Osteocyte (in vitro differentiated cells): ENCODE results near the gene HNRNPM. TPM values are rescaled to one million over a fixed set of nuclear protein-coding genes. Genes with fewer than 3 reads are reported as not detected.

ENCODE experiments used
- DNase-seq: peaks from one replicate; pipeline ENCODE4 v3.0.0; 2021; ENCODE audit warnings: mixed read lengths; ENCODE audit not compliant: unreplicated experiment; ENCODE audit errors: extremely low spot score
- H3K27ac Mint-ChIP-seq: one replicate; pipeline ENCODE4 v1.8.0; 2021; ENCODE audit warnings: mild to moderate bottlenecking, mixed read lengths; ENCODE audit not compliant: unreplicated experiment
- H3K27me3 Mint-ChIP-seq: one replicate; pipeline ENCODE4 v1.8.0; 2021; ENCODE audit warnings: mixed read lengths; ENCODE audit not compliant: unreplicated experiment
- H3K36me3 Mint-ChIP-seq: one replicate; pipeline ENCODE4 v1.8.0; 2021; ENCODE audit warnings: mixed read lengths; ENCODE audit not compliant: unreplicated experiment
- H3K4me1 Mint-ChIP-seq: one replicate; pipeline ENCODE4 v1.8.0; 2021; ENCODE audit warnings: mixed read lengths; ENCODE audit not compliant: unreplicated experiment
- H3K4me3 Mint-ChIP-seq: one replicate; pipeline ENCODE4 v1.8.0; 2021; ENCODE audit warnings: mild to moderate bottlenecking, moderate library complexity, mixed read lengths; ENCODE audit not compliant: unreplicated experiment
- H3K9me3 Mint-ChIP-seq: one replicate; pipeline ENCODE4 v1.8.0; 2021; ENCODE audit warnings: mixed read lengths; ENCODE audit not compliant: unreplicated experiment
- CTCF ChIP-seq: fragments of 200-600 bp; sonication (generic); IDR thresholded peaks from 2 replicates; pipeline ENCODE4 v1.5.0; 2021; ENCODE audit warnings: antibody characterized with exemption, mild to moderate bottlenecking, moderate library complexity
- total RNA-seq: library from RNA; stranded (reverse); gene quantifications from 2 replicates; pipeline ENCODE4 v1.2.1, GENCODE V29; 2021

The HNRNPM gene
- total RNA-seq, 1 donor from 2014 or later = 156 TPM

- H3K27ac Mint-ChIP-seq = no peak overlapping the region
- H3K27me3 Mint-ChIP-seq = no peaks in the 10 kb centered on the region
- no peaks in the 10 kb centered on the region for H3K36me3 Mint-ChIP-seq
- TF ChIP-seq CTCF = no peak
- H3K9me3 Mint-ChIP-seq = no peaks in the 10 kb centered on the region
- no peak for DNase-seq
- H3K4me1 Mint-ChIP-seq = peaks cover 7% of the 10 kb centered on the region
- no peak overlapping the region for H3K4me3 Mint-ChIP-seq
These were observed 53.5 kb downstream of the HNRNPM start for GRCh38 chr19:8498295-8498694.

GRCh38 chr19:8499048-8499833 lies 54.5 kb downstream of the HNRNPM start:
- Mint-ChIP-seq H3K27ac (no peak overlapping the region), H3K36me3 (no peaks in the 10 kb centered on the region), H3K4me1 (peaks cover 10% of the 10 kb centered on the region), H3K27me3 (no peaks in the 10 kb centered on the region), H3K9me3 (no peaks in the 10 kb centered on the region), H3K4me3 (no peak overlapping the region)
- no peak for DNase-seq
- no peak for TF ChIP-seq CTCF

- H3K4me1 Mint-ChIP-seq = peaks cover 11% of the 10 kb centered on the region
- DNase-seq = no peak
- no peak overlapping the region for H3K27ac Mint-ChIP-seq
- H3K36me3 Mint-ChIP-seq = no peaks in the 10 kb centered on the region
- H3K9me3 Mint-ChIP-seq = no peaks in the 10 kb centered on the region
- H3K27me3 Mint-ChIP-seq = no peaks in the 10 kb centered on the region
- no peak overlapping the region for H3K4me3 Mint-ChIP-seq
- TF ChIP-seq CTCF = no peak
These were observed 55.4 kb downstream of the HNRNPM start for GRCh38 chr19:8500158-8500557.

- Mint-ChIP-seq H3K36me3 (no peaks in the 10 kb centered on the region), H3K27me3 (no peaks in the 10 kb centered on the region), H3K9me3 (no peaks in the 10 kb centered on the region), H3K4me1 (peaks cover 18% of the 10 kb centered on the region), H3K27ac (no peak overlapping the region), H3K4me3 (no peak overlapping the region)
- no peak for TF ChIP-seq CTCF
- no peak for DNase-seq
These were observed 56.7 kb downstream of the HNRNPM start for GRCh38 chr19:8501516-8501915.

- H3K27ac Mint-ChIP-seq = no peak overlapping the region
- H3K27me3 Mint-ChIP-seq = no peaks in the 10 kb centered on the region
These were observed 57.2 kb downstream of the HNRNPM start for GRCh38 chr19:8501981-8502380.

More at GRCh38 chr19:8501981-8502380, 57.2 kb downstream of the HNRNPM start:
- TF ChIP-seq CTCF = no peak
- no peaks in the 10 kb centered on the region for H3K9me3 Mint-ChIP-seq
- DNase-seq = no peak
- H3K36me3 Mint-ChIP-seq = no peaks in the 10 kb centered on the region
- H3K4me3 Mint-ChIP-seq = no peak overlapping the region
- H3K4me1 Mint-ChIP-seq = peaks cover 20% of the 10 kb centered on the region
